Tibial nerve (tissue), 3 donors: ENCODE measurements around the gene MAGEF1.

Source experiments
- POLR2A ChIP-seq, 2 donors: fragments of 450-650 bp; IDR thresholded peaks; one replicate each; pipeline ENCODE4 v1.6.1; 2017; ENCODE audit warnings: antibody characterized with exemption in 2 of 2, mild to moderate bottlenecking in 2 of 2, moderate library complexity in 2 of 2
- TF ChIP-seq, protein P1 (sequence below), 5 experiments: fragments of 200-600 bp in 3 of 5; fragments of 450-650 bp in 2 of 5; sonication (generic) in 3 of 5; IDR thresholded peaks; one replicate each; pipeline ENCODE4 v1.5.1; 2016 to 2019; ENCODE audit warnings: antibody characterized with exemption in 5 of 5, mild to moderate bottlenecking in 3 of 5, moderate library complexity in 2 of 5

DNA sequence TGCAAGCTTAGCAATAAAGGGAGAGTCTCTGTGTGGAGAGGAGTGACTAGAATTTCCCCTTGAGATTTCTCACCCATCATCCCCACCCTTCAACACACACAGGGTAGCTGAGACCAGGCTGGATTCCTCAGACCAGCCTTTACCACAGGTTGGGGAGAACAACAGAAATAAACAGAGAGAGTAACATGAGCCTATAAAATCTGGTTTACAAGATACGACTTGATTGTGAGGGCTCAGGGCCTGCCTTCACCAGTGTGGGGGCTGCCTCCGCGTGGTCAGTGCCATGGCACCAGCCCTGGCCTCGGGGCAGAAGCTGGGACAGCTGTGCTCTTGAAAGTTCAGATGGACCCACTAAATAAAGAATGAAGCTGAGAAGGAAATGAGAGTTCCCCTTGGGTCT lies 14.6 kb upstream of the MAGEF1 start:
- TF ChIP-seq, protein P1, sequence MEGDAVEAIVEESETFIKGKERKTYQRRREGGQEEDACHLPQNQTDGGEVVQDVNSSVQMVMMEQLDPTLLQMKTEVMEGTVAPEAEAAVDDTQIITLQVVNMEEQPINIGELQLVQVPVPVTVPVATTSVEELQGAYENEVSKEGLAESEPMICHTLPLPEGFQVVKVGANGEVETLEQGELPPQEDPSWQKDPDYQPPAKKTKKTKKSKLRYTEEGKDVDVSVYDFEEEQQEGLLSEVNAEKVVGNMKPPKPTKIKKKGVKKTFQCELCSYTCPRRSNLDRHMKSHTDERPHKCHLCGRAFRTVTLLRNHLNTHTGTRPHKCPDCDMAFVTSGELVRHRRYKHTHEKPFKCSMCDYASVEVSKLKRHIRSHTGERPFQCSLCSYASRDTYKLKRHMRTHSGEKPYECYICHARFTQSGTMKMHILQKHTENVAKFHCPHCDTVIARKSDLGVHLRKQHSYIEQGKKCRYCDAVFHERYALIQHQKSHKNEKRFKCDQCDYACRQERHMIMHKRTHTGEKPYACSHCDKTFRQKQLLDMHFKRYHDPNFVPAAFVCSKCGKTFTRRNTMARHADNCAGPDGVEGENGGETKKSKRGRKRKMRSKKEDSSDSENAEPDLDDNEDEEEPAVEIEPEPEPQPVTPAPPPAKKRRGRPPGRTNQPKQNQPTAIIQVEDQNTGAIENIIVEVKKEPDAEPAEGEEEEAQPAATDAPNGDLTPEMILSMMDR (IDR thresholded peaks at IDR 0.05) = no peak
- TF ChIP-seq POLR2A (IDR thresholded peaks at IDR 0.05) = no peak
